Measurements from ENCODE around the gene IGLL1. TPM values are rescaled to one million over a fixed set of nuclear protein-coding genes. Genes with fewer than 3 reads are reported as not detected.

IGLL1 gene
- total RNA-seq, 1 donor from 2014 or later: not detected

DNA sequence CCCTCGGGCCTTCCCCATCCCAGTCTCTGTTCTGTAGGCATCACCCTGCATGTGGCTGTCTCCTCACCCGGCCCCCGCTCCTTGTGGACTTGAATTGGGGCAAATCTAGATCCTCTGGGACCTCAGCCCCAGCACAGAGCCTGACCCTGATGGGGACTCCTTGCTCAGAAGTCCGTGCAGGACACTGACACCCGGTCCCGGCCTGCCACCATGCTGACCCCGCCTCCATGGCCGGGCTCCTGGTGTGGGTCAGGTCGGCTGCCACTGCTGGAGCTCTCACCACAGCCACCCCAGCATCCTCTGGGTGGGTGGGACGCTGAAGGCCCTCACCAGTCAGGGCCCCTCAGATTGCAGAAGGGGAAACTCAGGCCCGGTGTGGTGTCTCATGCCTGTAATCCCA is 1.8 kb downstream of the IGLL1 start:
- Histone ChIP-seq H3K4me2 (no peak overlapping the region), H3K9ac (no peak overlapping the region), H3K79me2 (ENCODE audit: low read depth) (no peaks in the 10 kb centered on the region), H3K27ac (no peak overlapping the region), H3K4me3 (no peak overlapping the region), H4K20me1 (ENCODE audit: low read depth) (no peaks in the 10 kb centered on the region), H3K9me3 (ENCODE audit: low read depth) (no peaks in the 10 kb centered on the region), H3K36me3 (no peaks in the 10 kb centered on the region), H3F3A (ENCODE audit: low read depth) (no peaks in the 10 kb centered on the region), H3K4me1 (no peaks in the 10 kb centered on the region), H3K27me3 (no peaks in the 10 kb centered on the region), H2AFZ (replicated peaks) (no peak overlapping the region)
- Mint-ChIP-seq H3K9me3 (no peaks in the 10 kb centered on the region), H3K4me3 (no peak overlapping the region), H3K36me3 (no peaks in the 10 kb centered on the region), H3K27me3 (ENCODE audit: insufficient read depth, low read depth) (peaks cover 14% of the 10 kb centered on the region), H3K4me1 (peaks cover 10% of the 10 kb centered on the region), H3K27ac (no peak overlapping the region)
- TF ChIP-seq EZH2 (IDR thresholded peaks at IDR 0.05): no peak
- TF ChIP-seq, protein P1, sequence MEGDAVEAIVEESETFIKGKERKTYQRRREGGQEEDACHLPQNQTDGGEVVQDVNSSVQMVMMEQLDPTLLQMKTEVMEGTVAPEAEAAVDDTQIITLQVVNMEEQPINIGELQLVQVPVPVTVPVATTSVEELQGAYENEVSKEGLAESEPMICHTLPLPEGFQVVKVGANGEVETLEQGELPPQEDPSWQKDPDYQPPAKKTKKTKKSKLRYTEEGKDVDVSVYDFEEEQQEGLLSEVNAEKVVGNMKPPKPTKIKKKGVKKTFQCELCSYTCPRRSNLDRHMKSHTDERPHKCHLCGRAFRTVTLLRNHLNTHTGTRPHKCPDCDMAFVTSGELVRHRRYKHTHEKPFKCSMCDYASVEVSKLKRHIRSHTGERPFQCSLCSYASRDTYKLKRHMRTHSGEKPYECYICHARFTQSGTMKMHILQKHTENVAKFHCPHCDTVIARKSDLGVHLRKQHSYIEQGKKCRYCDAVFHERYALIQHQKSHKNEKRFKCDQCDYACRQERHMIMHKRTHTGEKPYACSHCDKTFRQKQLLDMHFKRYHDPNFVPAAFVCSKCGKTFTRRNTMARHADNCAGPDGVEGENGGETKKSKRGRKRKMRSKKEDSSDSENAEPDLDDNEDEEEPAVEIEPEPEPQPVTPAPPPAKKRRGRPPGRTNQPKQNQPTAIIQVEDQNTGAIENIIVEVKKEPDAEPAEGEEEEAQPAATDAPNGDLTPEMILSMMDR (IDR thresholded peaks at IDR 0.05): no peak
- no peak for TF ChIP-seq EZH2phosphoT487 (IDR thresholded peaks at IDR 0.05)
- DNase-seq (ENCODE audit: low spot score): no peak

DNA sequence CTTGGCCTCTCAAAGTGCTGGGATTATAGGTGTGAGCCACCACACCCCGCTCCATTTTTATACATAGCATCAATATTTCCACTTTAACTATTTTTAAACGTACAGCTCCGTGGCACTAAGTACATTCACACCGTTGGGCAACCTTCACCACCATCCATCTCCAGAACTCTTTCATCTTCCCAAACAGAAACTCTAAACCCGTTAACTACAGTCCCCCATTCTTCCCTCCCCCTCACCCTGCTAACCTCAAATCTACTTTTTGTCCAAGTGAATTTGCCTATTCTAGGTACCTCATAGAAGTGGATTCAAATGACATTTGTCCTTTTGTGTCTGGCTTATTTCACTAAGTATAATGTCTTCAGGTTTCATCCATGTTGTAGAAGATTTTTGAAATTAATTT is 3.4 kb downstream of the IGLL1 start:
- no peaks in the 10 kb centered on the region for H3K4me1 ChIP-seq
- H2AFZ ChIP-seq (replicated peaks): no peak overlapping the region
- H3F3A ChIP-seq (ENCODE audit: low read depth): no peaks in the 10 kb centered on the region
- Mint-ChIP-seq H3K9me3 (peaks cover 2% of the 10 kb centered on the region), H3K36me3 (no peaks in the 10 kb centered on the region), H3K4me3 (no peak overlapping the region), H3K4me1 (peaks cover 10% of the 10 kb centered on the region), H3K27me3 (ENCODE audit: insufficient read depth, low read depth) (peaks cover 16% of the 10 kb centered on the region), H3K27ac (no peak overlapping the region)
- no peak overlapping the region for H3K4me3 ChIP-seq
- no peaks in the 10 kb centered on the region for H4K20me1 ChIP-seq (ENCODE audit: low read depth)
- no peak overlapping the region for H3K4me2 ChIP-seq
- H3K9me3 ChIP-seq (ENCODE audit: low read depth): no peaks in the 10 kb centered on the region
- no peaks in the 10 kb centered on the region for H3K27me3 ChIP-seq
- DNase-seq (ENCODE audit: low spot score): no peak
- H3K9ac ChIP-seq: no peak overlapping the region
- no peaks in the 10 kb centered on the region for H3K36me3 ChIP-seq
- no peak overlapping the region for H3K27ac ChIP-seq
- no peak for TF ChIP-seq EZH2phosphoT487 (IDR thresholded peaks at IDR 0.05)
- TF ChIP-seq, protein P1 (IDR thresholded peaks at IDR 0.05): no peak
- TF ChIP-seq EZH2 (IDR thresholded peaks at IDR 0.05): no peak
- H3K79me2 ChIP-seq (ENCODE audit: low read depth): no peaks in the 10 kb centered on the region

DNA sequence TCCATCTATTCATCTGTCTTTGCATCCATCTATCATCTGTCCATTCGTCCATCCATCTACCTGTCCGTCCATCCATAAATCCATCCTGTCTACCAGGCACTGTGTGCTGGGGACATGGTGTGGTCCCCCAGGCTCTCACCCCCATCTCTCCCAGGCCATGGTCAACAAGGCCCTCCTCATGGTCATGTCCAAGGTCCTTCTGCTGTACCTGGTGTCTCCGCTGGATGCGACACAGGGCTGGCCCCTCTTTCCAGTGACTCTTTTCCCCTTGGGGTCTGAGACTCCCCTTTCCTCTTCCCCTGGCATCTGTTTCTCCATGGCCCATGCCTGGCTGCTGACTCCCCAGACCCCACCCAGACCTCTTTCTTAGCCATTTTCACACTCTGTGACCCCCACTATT is 4.5 kb downstream of the IGLL1 start:
- Histone ChIP-seq H3K9me3 (ENCODE audit: low read depth) (no peaks in the 10 kb centered on the region), H3F3A (ENCODE audit: low read depth) (no peaks in the 10 kb centered on the region), H3K4me3 (no peak overlapping the region), H3K4me1 (no peaks in the 10 kb centered on the region), H3K79me2 (ENCODE audit: low read depth) (no peaks in the 10 kb centered on the region), H3K27me3 (no peaks in the 10 kb centered on the region), H3K36me3 (no peaks in the 10 kb centered on the region), H3K4me2 (no peak overlapping the region), H2AFZ (replicated peaks) (no peak overlapping the region), H4K20me1 (ENCODE audit: low read depth) (no peaks in the 10 kb centered on the region), H3K27ac (no peak overlapping the region), H3K9ac (no peak overlapping the region)
- peaks cover 2% of the 10 kb centered on the region for H3K9me3 Mint-ChIP-seq
- H3K27me3 Mint-ChIP-seq (ENCODE audit: insufficient read depth, low read depth): peaks cover 16% of the 10 kb centered on the region
- TF ChIP-seq, protein P1 (IDR thresholded peaks at IDR 0.05): no peak
- no peak for TF ChIP-seq EZH2 (IDR thresholded peaks at IDR 0.05)
- no peak for TF ChIP-seq EZH2phosphoT487 (IDR thresholded peaks at IDR 0.05)
- peak overlapping the region; percentile 1 for H3K4me3 Mint-ChIP-seq
- no peaks in the 10 kb centered on the region for H3K36me3 Mint-ChIP-seq
- DNase-seq (ENCODE audit: low spot score): no peak
- H3K4me1 Mint-ChIP-seq: peaks cover 10% of the 10 kb centered on the region
- H3K27ac Mint-ChIP-seq: peak overlapping the region; percentile 46

Measured in neural progenitor cell (in vitro differentiated cells).